Mucosa of descending colon (tissue), 3 donors: ENCODE data around the gene PTPN1. TPM values are rescaled to one million over a fixed set of nuclear protein-coding genes. Genes with fewer than 3 reads are reported as not detected.

Source experiments
- ATAC-seq: fragments of 200-7000 bp; cut with Tn5 transposase; one replicate; pipeline ENCODE4 v1.9.1; 2020; ENCODE audit warnings: mild to moderate bottlenecking, moderate library complexity
- DNase-seq, 3 donors: peaks; one replicate each; pipeline ENCODE4 v3.0.0-alpha.2; 2020
- H3K36me3 ChIP-seq: fragments of 200-600 bp; one replicate; pipeline ENCODE4 v1.8.0; 2021; ENCODE audit warnings: low read depth, mild to moderate bottlenecking
- H3K4me1 ChIP-seq: fragments of 200-600 bp; one replicate; pipeline ENCODE4 v1.8.0; 2021; ENCODE audit warnings: low read depth, mild to moderate bottlenecking
- H3K4me3 ChIP-seq: fragments of 200-600 bp; one replicate; pipeline ENCODE4 v1.8.0; 2021; ENCODE audit warnings: mild to moderate bottlenecking
- H3K9me3 ChIP-seq: fragments of 200-600 bp; one replicate; pipeline ENCODE4 v1.8.0; 2021; ENCODE audit warnings: mild to moderate bottlenecking
- intact Hi-C, 2 donors: fragments of 100-400 bp; cut with DNase I in 1 of 2; cut with micrococcal nuclease in 1 of 2; formaldehyde crosslinking; loops; one replicate each; pipeline versions ENCODE4 v1.11.0 to v1.11.1; 2022; cut with DNase I, micrococcal nuclease
- total RNA-seq, 3 donors: library from RNA; stranded (reverse); fragmentation: NEBNext Ultra II Directional in 2 of 3; extraction: Animal tissue kit (Norgen Biotek cat#: 25700) in 2 of 3; gene quantifications; one replicate each; pipeline versions ENCODE4 v1.2.1 to v1.2.4, GENCODE V29; 2021 to 2023
- TF ChIP-seq, protein P1 (sequence below): fragments of 200-600 bp; IDR thresholded peaks from one replicate; pipeline ENCODE4 v1.8.0; 2022; ENCODE audit warnings: antibody characterized with exemption, mild to moderate bottlenecking
- donor health status: DM: no; HTN: no; CAD: no; lungs with moderate emphysema.
- donor health status: DM: no; HTN: no; CAD: no.
- donor health status: DM: no; HTN: yes; CAD: no.

The PTPN1 gene
- total RNA-seq, 3 donors from 2014 or later, result 33.2 to 35.1 (median 33.4) TPM

DNA sequence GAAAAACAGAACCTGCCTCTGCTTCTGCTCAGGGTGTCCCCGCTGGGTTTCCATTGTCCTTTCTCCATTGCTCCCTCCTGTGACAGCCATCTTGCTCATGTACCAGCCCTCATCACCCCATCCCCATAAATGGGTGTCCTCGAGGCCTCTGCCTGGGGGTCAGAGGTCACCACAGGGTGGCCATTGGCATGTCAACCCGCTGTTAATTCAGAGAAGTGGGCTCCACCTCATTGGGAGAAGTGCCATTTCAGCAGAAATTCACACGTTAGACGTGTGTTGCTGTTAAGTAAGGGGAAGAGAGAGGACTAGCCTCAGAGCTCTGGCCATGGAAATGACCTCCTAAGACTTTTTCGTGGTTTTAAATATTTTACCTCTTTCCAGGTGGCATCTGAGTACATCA, 71.9 kb downstream of the PTPN1 start:
- TF ChIP-seq, protein P1, sequence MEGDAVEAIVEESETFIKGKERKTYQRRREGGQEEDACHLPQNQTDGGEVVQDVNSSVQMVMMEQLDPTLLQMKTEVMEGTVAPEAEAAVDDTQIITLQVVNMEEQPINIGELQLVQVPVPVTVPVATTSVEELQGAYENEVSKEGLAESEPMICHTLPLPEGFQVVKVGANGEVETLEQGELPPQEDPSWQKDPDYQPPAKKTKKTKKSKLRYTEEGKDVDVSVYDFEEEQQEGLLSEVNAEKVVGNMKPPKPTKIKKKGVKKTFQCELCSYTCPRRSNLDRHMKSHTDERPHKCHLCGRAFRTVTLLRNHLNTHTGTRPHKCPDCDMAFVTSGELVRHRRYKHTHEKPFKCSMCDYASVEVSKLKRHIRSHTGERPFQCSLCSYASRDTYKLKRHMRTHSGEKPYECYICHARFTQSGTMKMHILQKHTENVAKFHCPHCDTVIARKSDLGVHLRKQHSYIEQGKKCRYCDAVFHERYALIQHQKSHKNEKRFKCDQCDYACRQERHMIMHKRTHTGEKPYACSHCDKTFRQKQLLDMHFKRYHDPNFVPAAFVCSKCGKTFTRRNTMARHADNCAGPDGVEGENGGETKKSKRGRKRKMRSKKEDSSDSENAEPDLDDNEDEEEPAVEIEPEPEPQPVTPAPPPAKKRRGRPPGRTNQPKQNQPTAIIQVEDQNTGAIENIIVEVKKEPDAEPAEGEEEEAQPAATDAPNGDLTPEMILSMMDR, result no peak
- Histone ChIP-seq H3K36me3 (no peaks in the 10 kb centered on the region), H3K9me3 (no peaks in the 10 kb centered on the region), H3K4me3 (no peak overlapping the region), H3K4me1 (peaks cover 13% of the 10 kb centered on the region)
- intact Hi-C loops, result no loop called here
- ATAC-seq (no peak), DNase-seq (no peak)

DNA sequence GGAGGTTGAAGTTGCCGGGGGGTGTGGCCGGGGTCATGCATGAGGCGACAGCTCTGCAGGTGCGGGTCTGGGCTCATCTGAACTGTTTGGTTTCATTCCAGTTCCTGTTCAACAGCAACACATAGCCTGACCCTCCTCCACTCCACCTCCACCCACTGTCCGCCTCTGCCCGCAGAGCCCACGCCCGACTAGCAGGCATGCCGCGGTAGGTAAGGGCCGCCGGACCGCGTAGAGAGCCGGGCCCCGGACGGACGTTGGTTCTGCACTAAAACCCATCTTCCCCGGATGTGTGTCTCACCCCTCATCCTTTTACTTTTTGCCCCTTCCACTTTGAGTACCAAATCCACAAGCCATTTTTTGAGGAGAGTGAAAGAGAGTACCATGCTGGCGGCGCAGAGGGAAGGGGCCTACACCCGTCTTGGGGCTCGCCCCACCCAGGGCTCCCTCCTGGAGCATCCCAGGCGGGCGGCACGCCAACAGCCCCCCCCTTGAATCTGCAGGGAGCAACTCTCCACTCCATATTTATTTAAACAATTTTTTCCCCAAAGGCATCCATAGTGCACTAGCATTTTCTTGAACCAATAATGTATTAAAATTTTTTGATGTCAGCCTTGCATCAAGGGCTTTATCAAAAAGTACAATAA, 72.5 kb downstream of the PTPN1 start:
- H3K4me3 ChIP-seq, result no peak overlapping the region
- no peaks in the 10 kb centered on the region for H3K9me3 ChIP-seq
- TF ChIP-seq, protein P1, result no peak
- intact Hi-C loops, result no loop called here
- DNase-seq (no peak), ATAC-seq (peak; percentile 4)
- no peaks in the 10 kb centered on the region for H3K36me3 ChIP-seq
- H3K4me1 ChIP-seq, result peaks cover 7% of the 10 kb centered on the region

DNA sequence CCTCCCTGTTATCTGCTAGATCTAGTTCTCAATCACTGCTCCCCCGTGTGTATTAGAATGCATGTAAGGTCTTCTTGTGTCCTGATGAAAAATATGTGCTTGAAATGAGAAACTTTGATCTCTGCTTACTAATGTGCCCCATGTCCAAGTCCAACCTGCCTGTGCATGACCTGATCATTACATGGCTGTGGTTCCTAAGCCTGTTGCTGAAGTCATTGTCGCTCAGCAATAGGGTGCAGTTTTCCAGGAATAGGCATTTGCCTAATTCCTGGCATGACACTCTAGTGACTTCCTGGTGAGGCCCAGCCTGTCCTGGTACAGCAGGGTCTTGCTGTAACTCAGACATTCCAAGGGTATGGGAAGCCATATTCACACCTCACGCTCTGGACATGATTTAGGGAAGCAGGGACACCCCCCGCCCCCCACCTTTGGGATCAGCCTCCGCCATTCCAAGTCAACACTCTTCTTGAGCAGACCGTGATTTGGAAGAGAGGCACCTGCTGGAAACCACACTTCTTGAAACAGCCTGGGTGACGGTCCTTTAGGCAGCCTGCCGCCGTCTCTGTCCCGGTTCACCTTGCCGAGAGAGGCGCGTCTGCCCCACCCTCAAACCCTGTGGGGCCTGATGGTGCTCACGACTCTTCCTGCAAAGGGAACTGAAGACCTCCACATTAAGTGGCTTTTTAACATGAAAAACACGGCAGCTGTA, 73.4 kb downstream of the PTPN1 start:
- TF ChIP-seq, protein P1, result no peak
- no peaks in the 10 kb centered on the region for H3K9me3 ChIP-seq
- H3K4me1 ChIP-seq, result peaks cover 2% of the 10 kb centered on the region
- ATAC-seq (no peak), DNase-seq (no peak)
- H3K36me3 ChIP-seq, result no peaks in the 10 kb centered on the region
- intact Hi-C loops, result no loop called here
- H3K4me3 ChIP-seq, result no peak overlapping the region

DNA sequence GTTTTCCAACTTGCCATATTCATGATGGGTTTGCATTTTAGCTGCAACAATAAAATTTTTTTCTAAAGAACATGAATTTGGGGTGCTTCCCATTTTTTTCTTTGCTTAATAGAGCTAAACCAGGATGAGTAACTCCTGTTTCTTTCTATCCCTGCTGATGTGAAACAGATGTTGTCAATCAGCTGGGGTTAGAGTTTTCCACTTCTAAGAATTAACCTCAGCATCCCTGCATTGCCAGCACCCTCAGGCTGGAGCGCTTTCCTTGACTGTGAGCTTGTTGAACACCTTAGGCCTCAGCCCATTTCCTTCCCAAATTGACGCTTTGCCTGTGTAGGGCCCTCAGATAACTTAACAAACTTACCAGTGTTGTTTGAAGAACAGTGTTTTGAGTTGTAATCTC, 74.5 kb downstream of the PTPN1 start:
- ATAC-seq, result no peak
- intact Hi-C loops, result no loop called here
- Histone ChIP-seq H3K36me3 (no peaks in the 10 kb centered on the region), H3K4me1 (no peaks in the 10 kb centered on the region), H3K9me3 (no peaks in the 10 kb centered on the region), H3K4me3 (no peak overlapping the region)
- no peak for DNase-seq
- TF ChIP-seq, protein P1, result no peak

DNA sequence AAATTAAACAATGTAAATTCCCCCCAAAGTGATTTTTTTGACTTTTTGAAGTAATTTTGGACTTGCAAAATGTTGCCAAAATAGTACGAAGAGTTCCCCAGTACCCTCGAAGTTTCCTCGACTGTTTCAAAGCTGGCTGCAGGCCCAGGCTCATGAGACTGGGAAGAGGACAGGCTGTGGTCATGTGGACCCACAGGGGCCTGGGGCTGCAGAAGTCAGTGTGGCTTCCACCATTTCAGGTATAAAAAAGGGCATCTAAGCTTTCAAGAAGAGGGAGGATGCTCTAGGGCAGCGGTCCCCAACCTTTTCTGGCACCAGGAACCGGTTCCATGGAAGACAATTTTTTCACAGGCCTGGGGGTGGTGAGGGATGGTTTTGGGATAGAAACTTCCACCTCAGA, 75.0 kb downstream of the PTPN1 start:
- intact Hi-C loops, result no loop called here
- ATAC-seq, result no peak
- TF ChIP-seq, protein P1, result no peak
- Histone ChIP-seq H3K36me3 (no peaks in the 10 kb centered on the region), H3K4me1 (no peaks in the 10 kb centered on the region), H3K9me3 (no peaks in the 10 kb centered on the region), H3K4me3 (no peak overlapping the region)
- DNase-seq, result no peak
